GM12891 (cell line): ENCODE data around the gene SNRPA.

ENCODE experiments used
- PAX5 ChIP-seq: IDR thresholded peaks from 2 replicates; pipeline ENCODE4 v1.6.1; 2011; ENCODE audit warnings: low read length, moderate library complexity, mild to moderate bottlenecking; ENCODE audit not compliant: insufficient read depth, severe bottlenecking
- POLR2A ChIP-seq: IDR thresholded peaks from 2 replicates; pipeline ENCODE4 v1.6.1; 2011; ENCODE audit warnings: low read depth, low read length, control low read depth
- TAF1 ChIP-seq: IDR thresholded peaks from 2 replicates; pipeline ENCODE4 v1.6.1; 2011; ENCODE audit warnings: low read depth, low read length, control low read depth

GRCh38 chr19:40798683-40799557 lies 47.9 kb downstream of the SNRPA start, which contains the start of gene EGLN2:
- TF ChIP-seq PAX5 (no peak), POLR2A (no peak), TAF1 (no peak; the same call in 1 of the 2 replicates)
